GM21360 (cell line): ENCODE data around the gene DLGAP4.

Experiments used
- ATAC-seq: cut with Tn5 transposase; IDR thresholded peaks from one replicate; pipeline ENCODE4 v1.9.1; 2021; ENCODE audit warnings: mild to moderate bottlenecking, moderate library complexity; ENCODE audit not compliant: unreplicated experiment

DLGAP4 gene

GRCh38 chr20:36273414-36274180 lies 32.5 kb upstream of the DLGAP4 start:
- no peak for ATAC-seq

GRCh38 chr20:36274181-36274841 lies 31.8 kb upstream of the DLGAP4 start:
- no peak for ATAC-seq

DNA sequence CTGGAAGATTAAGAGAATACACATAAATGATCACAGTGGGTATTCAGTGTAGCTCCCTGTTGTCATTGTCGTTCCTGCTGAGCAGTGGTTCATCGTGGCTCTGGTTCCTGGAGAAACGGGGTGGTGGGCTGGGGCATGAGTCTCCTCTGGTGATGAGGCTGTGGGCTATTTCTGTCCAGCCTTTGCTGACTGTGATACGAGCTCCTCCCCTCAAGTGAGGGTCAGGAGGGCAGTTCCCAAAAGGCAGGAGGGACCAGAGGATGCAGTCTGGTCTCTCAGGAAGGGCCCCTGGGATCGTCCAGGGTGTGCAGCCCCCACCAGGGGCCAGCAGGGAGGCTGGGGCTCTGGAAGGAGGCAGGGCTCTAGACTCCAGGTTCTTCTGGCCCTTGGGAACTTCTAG lies 31.1 kb upstream of the DLGAP4 start:
- no peak for ATAC-seq

- ATAC-seq: no peak
Observed at GRCh38 chr20:36275441-36276189, 30.5 kb upstream of the DLGAP4 start.

- ATAC-seq: no peak
Observed at GRCh38 chr20:36277546-36277945, 28.6 kb upstream of the DLGAP4 start.

GRCh38 chr20:36279362-36279761 lies 26.8 kb upstream of the DLGAP4 start:
- no peak for ATAC-seq

- no peak for ATAC-seq
Observed at GRCh38 chr20:36279776-36280175, 26.4 kb upstream of the DLGAP4 start.

- ATAC-seq: no peak
Observed at GRCh38 chr20:36281785-36282380, 24.3 kb upstream of the DLGAP4 start.

DNA sequence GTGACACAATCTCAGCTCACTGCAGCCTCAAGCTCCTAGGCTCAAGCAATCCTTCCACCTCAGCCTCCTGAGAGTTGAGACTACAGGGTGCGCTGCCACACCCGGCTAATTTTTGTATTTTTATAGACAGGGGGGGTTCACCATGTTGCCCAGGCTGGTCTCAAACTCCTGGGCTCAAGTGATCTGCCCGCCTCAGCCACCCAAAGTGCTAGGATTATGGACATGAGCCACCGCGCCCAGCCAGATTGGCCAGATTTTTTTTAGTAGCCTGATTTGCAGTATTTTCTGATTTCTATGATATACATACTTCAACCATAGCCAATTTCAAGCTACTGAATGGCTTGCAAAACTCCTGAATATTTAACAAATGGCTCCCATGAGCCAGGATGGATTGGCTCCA lies 21.4 kb upstream of the DLGAP4 start:
- ATAC-seq: no peak

GRCh38 chr20:36285746-36286447 lies 20.2 kb upstream of the DLGAP4 start:
- ATAC-seq: no peak

GRCh38 chr20:36297656-36298055 lies 8.5 kb upstream of the DLGAP4 start:
- no peak for ATAC-seq

GRCh38 chr20:36298061-36298460 lies 8.1 kb upstream of the DLGAP4 start:
- no peak for ATAC-seq

- ATAC-seq: no peak
Observed at GRCh38 chr20:36298795-36299339, 7.3 kb upstream of the DLGAP4 start.

DNA sequence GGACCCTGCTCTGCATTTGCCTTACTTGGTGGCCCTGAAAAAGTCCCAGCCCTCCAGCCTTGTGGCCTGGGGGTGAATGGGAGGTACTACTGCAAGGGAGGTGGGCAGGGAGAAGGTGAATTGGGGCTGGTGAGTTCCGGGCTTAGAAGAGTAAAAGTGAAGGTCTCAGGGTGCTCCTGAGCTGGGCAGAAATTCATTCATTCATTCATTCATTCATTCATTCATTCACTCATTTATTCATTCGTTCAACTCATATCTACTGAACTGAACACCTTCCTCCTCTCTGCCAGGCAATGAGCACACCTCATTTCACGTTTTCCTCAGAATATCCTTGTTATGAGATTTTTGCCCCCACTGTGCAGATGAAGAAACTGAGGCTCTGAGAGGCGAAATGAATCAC lies 6.7 kb upstream of the DLGAP4 start:
- no peak for ATAC-seq

GRCh38 chr20:36301359-36302119 lies 4.6 kb upstream of the DLGAP4 start:
- no peak for ATAC-seq

GRCh38 chr20:36303020-36303595 lies 3.0 kb upstream of the DLGAP4 start:
- no peak for ATAC-seq

- no peak for ATAC-seq
Observed at GRCh38 chr20:36303831-36304230, 2.3 kb upstream of the DLGAP4 start.

DNA sequence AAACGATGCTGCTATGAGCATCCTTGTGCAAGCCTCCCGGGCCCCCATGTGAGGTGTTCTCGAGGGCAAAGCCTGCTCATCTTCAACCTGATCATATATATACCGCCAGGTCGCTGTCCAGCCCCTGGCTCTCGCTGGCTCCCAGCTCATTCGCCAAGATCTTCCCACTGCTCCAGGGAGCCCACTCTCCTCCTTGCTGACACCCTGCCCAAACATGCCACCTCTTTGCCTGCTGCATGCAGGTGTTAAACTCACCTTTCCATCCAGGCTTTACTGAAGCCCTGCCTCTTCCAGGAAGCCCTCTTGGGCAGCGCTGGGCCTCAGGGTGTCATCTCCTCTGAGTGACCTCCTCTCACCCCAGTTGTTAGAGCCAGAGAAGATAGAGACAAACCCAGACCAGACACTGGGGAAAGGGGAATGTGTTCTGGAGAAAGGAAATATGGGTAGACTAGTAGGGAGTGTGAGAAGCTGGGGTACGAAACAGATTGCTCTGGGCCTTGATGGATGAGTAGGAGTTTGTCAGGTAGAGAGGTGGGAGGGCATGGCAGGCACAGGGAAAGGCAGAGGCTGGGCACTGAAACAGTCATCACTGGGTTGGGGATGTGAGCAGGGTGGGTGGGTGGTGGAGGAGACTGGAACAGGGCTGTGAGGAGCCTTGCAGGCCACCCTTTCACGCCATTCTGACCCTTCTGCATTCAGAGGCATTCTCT lies 1.2 kb upstream of the DLGAP4 start:
- no peak for ATAC-seq
